ENCODE measurements around the gene LDB3.

Gene LDB3

GRCh38 chr10:86707505-86707904 lies 39.2 kb downstream of the LDB3 start:
- ChIA-PET POLR2A (interaction anchor here (10.3 kb wide), 1 partner anchor 49 kb away, joined by 62 read pairs; the partner anchor contains the start of gene BMPR1A), CTCF (no interaction called here)
- TF ChIP-seq ZNF384 (IDR thresholded peaks at IDR 0.05) (no peak), FOXA1 (IDR thresholded peaks at IDR 0.05) (no peak), HDGF (IDR thresholded peaks at IDR 0.05; ENCODE audit: borderline replicate concordance) (no peak), ELF4 (IDR thresholded peaks at IDR 0.05) (no peak)
- DNase-seq (ENCODE audit: extremely low spot score): no peak

GRCh38 chr10:86708068-86708782 lies 39.9 kb downstream of the LDB3 start:
- TF ChIP-seq ARNT (IDR thresholded peaks at IDR 0.05) (no peak), SP1 (IDR thresholded peaks at IDR 0.05) (no peak), FOXM1 (IDR thresholded peaks at IDR 0.05; ENCODE audit: borderline replicate concordance) (no peak), CTBP1 (IDR thresholded peaks at IDR 0.05; ENCODE audit: borderline replicate concordance) (no peak), NFRKB (IDR thresholded peaks at IDR 0.05) (no peak), LEF1 (IDR thresholded peaks at IDR 0.05; ENCODE audit: borderline replicate concordance) (no peak), FOXK2 (IDR thresholded peaks at IDR 0.05) (no peak), PKNOX1 (IDR thresholded peaks at IDR 0.05) (no peak), L3MBTL2 (conservative IDR thresholded peaks at IDR 0.05) (no peak), FOXA1 (IDR thresholded peaks at IDR 0.05) (no peak), TARDBP (IDR thresholded peaks at IDR 0.05) (no peak), ELF4 (IDR thresholded peaks at IDR 0.05) (no peak)
- POLR2A ChIA-PET: interaction anchor here (10.3 kb wide), 1 partner anchor 49 kb away, joined by 62 read pairs; the partner anchor contains the start of gene BMPR1A
- CTCF ChIA-PET: interaction anchor here (0.6 kb wide), 3 partner anchors 17 to 232 kb away, joined by 3 to 5 read pairs (median 4); no protein-coding TSS in a partner anchor
- DNase-seq (ENCODE audit: extremely low spot score): no peak

GRCh38 chr10:86708783-86709380 lies 40.6 kb downstream of the LDB3 start:
- POLR2A ChIA-PET: interaction anchor here (10.3 kb wide), 1 partner anchor 48 kb away, joined by 62 read pairs; the partner anchor contains the start of gene BMPR1A

GRCh38 chr10:86709396-86710185 lies 41.3 kb downstream of the LDB3 start:
- CTCF ChIA-PET: interaction anchor here (0.6 kb wide), 1 partner anchor 183 kb away, joined by 3 read pairs; no protein-coding TSS in a partner anchor
- POLR2A ChIA-PET: interaction anchor here (10.3 kb wide), 1 partner anchor 47 kb away, joined by 62 read pairs; the partner anchor contains the start of gene BMPR1A
- no peak for DNase-seq (ENCODE audit: extremely low spot score)
- TF ChIP-seq ELF4 (IDR thresholded peaks at IDR 0.05) (no peak), FOXM1 (IDR thresholded peaks at IDR 0.05; ENCODE audit: borderline replicate concordance) (no peak), LEF1 (IDR thresholded peaks at IDR 0.05; ENCODE audit: borderline replicate concordance) (no peak), ZNF384 (IDR thresholded peaks at IDR 0.05) (no peak), BHLHE40 (IDR thresholded peaks at IDR 0.05; ENCODE audit: borderline replicate concordance) (no peak), HDGF (IDR thresholded peaks at IDR 0.05; ENCODE audit: borderline replicate concordance) (no peak), SUZ12 (IDR thresholded peaks at IDR 0.05) (no peak), SP1 (IDR thresholded peaks at IDR 0.05) (no peak), L3MBTL2 (conservative IDR thresholded peaks at IDR 0.05) (no peak), TARDBP (IDR thresholded peaks at IDR 0.05) (no peak), NFRKB (IDR thresholded peaks at IDR 0.05) (no peak), FOXK2 (IDR thresholded peaks at IDR 0.05) (no peak), ARNT (IDR thresholded peaks at IDR 0.05) (no peak)

More at GRCh38 chr10:86708783-86709380, 40.6 kb downstream of the LDB3 start:
- no peak for DNase-seq (ENCODE audit: extremely low spot score)
- CTCF ChIA-PET: interaction anchor here (0.6 kb wide), 2 partner anchors 18 to 184 kb away, joined by 3 read pairs; no protein-coding TSS in a partner anchor
- no peak for TF ChIP-seq L3MBTL2 (conservative IDR thresholded peaks at IDR 0.05)
- TF ChIP-seq BHLHE40 (IDR thresholded peaks at IDR 0.05; ENCODE audit: borderline replicate concordance): no peak
- no peak for TF ChIP-seq FOXA1 (IDR thresholded peaks at IDR 0.05)
- TF ChIP-seq SUZ12 (IDR thresholded peaks at IDR 0.05): no peak
- TF ChIP-seq HDGF (IDR thresholded peaks at IDR 0.05; ENCODE audit: borderline replicate concordance): no peak
- no peak for TF ChIP-seq ARNT (IDR thresholded peaks at IDR 0.05)
- no peak for TF ChIP-seq SP1 (IDR thresholded peaks at IDR 0.05)
- no peak for TF ChIP-seq LEF1 (IDR thresholded peaks at IDR 0.05; ENCODE audit: borderline replicate concordance)
- TF ChIP-seq FOXM1 (IDR thresholded peaks at IDR 0.05; ENCODE audit: borderline replicate concordance): no peak
- TF ChIP-seq CTBP1 (IDR thresholded peaks at IDR 0.05; ENCODE audit: borderline replicate concordance): no peak

GRCh38 chr10:86710987-86711512 lies 42.7 kb downstream of the LDB3 start:
- DNase-seq (ENCODE audit: extremely low spot score): peak; percentile 91
- ChIA-PET CTCF (no interaction called here), POLR2A (interaction anchor here (10.3 kb wide), 1 partner anchor 46 kb away, joined by 62 read pairs; the partner anchor contains the start of gene BMPR1A)
- TF ChIP-seq FOXM1 (IDR thresholded peaks at IDR 0.05; ENCODE audit: borderline replicate concordance) (peak; percentile 39; the same call in 1 of the 2 replicates), ELF4 (IDR thresholded peaks at IDR 0.05) (no peak), L3MBTL2 (conservative IDR thresholded peaks at IDR 0.05) (peak; percentile 38), HDGF (IDR thresholded peaks at IDR 0.05; ENCODE audit: borderline replicate concordance) (no peak), SP1 (IDR thresholded peaks at IDR 0.05) (no peak), FOXK2 (IDR thresholded peaks at IDR 0.05) (no peak), PKNOX1 (IDR thresholded peaks at IDR 0.05) (no peak), TARDBP (IDR thresholded peaks at IDR 0.05) (no peak), LEF1 (IDR thresholded peaks at IDR 0.05; ENCODE audit: borderline replicate concordance) (0 out of 2 replicates have a peak, but pooled peaks have one; percentile 20), CTBP1 (IDR thresholded peaks at IDR 0.05; ENCODE audit: borderline replicate concordance) (no peak)

All from HEK293T (cell line).